BE2C (cell line): Measurements from ENCODE around the gene BDKRB1.

Source experiments
- DNase-seq: peaks from one replicate; pipeline ENCODE4 v3.0.0-alpha.2; 2020
- H3K27me3 ChIP-seq: fragments of 250-450 bp; sonication (Bioruptor Pico); 2 replicates; pipeline ENCODE4 v1.5.1; 2020; ENCODE audit warnings: mild to moderate bottlenecking
- H3K36me3 ChIP-seq: fragments of 250-450 bp; sonication (Bioruptor Pico); 2 replicates; pipeline ENCODE4 v1.5.1; 2020; ENCODE audit warnings: mild to moderate bottlenecking
- H3K4me1 ChIP-seq: fragments of 250-450 bp; sonication (Bioruptor Pico); 2 replicates; pipeline ENCODE4 v1.5.1; 2020
- H3K4me3 ChIP-seq: 2 replicates; pipeline ENCODE4 v1.5.1; 2011; ENCODE audit warnings: low read depth, low read length
- H3K9me3 ChIP-seq: fragments of 250-450 bp; sonication (Bioruptor Pico); 2 replicates; pipeline ENCODE4 v1.5.1; 2020
- TF ChIP-seq, protein P1 (sequence below): IDR thresholded peaks from 2 replicates; pipeline ENCODE4 v1.5.1; 2012; ENCODE audit warnings: mild to moderate bottlenecking, low read depth, low read length

Gene BDKRB1

DNA sequence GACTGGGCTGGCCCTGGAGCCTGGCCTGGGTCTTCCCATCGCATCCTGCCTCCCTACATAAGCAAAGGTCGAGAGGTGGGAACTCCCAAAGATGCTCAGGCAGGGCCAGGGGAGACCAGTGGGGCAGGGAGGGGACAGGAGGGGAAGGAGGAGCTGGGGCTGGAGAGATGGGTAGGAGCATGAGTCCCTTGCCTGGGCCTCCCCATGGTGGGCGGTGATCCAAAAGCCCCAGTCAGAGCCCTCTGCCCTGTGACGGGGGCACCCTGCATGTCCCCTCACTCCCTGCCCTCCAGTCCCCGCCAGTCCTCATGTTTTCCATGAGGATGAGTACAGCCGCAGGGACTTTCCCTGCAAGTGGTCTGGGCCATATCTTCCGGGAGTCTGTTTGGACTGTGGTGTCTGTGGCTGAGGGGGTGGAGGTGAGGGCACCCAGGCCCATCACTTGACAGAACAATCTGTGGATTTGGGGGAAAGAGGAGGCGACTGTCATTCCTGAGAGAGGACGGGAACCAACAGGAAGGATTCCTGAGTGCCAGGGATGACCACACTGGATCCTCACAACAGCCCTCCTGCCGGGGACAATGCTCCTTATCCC is 42.0 kb upstream of the BDKRB1 start:
- H3K9me3 ChIP-seq, result no peaks in the 10 kb centered on the region
- TF ChIP-seq, protein P1, sequence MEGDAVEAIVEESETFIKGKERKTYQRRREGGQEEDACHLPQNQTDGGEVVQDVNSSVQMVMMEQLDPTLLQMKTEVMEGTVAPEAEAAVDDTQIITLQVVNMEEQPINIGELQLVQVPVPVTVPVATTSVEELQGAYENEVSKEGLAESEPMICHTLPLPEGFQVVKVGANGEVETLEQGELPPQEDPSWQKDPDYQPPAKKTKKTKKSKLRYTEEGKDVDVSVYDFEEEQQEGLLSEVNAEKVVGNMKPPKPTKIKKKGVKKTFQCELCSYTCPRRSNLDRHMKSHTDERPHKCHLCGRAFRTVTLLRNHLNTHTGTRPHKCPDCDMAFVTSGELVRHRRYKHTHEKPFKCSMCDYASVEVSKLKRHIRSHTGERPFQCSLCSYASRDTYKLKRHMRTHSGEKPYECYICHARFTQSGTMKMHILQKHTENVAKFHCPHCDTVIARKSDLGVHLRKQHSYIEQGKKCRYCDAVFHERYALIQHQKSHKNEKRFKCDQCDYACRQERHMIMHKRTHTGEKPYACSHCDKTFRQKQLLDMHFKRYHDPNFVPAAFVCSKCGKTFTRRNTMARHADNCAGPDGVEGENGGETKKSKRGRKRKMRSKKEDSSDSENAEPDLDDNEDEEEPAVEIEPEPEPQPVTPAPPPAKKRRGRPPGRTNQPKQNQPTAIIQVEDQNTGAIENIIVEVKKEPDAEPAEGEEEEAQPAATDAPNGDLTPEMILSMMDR, result no peak
- no peak for DNase-seq
- no peaks in the 10 kb centered on the region for H3K27me3 ChIP-seq
- H3K4me3 ChIP-seq, result no peak overlapping the region
- H3K36me3 ChIP-seq, result no peaks in the 10 kb centered on the region; the same call in 1 of the 2 replicates
- peaks cover 20% of the 10 kb centered on the region for H3K4me1 ChIP-seq

GRCh38 chr14:96214793-96215192 is 41.2 kb upstream of the BDKRB1 start:
- no peak for DNase-seq
- H3K27me3 ChIP-seq, result no peaks in the 10 kb centered on the region
- TF ChIP-seq, protein P1, result no peak
- no peaks in the 10 kb centered on the region; the same call in 1 of the 2 replicates for H3K36me3 ChIP-seq
- H3K9me3 ChIP-seq, result no peaks in the 10 kb centered on the region
- no peak overlapping the region for H3K4me3 ChIP-seq
- peaks cover 20% of the 10 kb centered on the region for H3K4me1 ChIP-seq

DNA sequence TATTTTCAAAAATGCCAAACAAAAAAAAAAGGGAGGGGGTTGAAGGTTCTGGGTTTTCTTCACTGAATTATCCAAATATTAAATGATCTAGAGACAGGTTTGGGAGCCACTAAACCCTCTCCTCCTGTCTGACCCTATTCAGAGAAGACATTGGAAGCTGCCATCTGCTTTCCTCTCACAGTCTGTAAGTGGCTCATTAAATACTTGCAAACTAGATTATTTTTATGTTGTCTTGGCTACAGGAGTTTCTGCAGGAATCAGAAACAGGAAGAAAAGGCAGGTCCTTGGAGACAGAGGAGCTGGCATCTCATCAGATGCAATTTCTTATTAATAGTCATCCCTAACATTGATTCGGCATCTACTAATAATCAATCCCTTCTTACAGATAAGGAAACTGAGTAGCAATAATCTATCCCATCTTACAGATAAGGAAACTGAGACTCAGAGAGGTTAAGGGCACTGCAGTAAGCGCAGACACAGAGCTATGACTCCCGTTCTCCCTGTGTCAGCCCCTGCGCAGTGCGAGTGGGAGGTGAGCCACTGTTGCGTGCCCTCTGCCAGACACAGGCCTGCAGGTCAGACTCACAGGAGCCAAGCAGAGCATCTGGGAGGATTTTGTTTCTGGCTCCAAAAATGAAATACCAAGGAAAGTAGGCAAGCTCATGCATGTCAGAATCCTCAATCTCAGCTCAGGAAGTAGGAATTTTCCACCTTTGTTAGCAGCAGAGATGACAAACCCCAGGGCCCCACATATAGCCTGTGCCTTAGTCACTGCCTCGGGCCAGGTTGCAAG is 40.4 kb upstream of the BDKRB1 start:
- Histone ChIP-seq H3K9me3 (no peaks in the 10 kb centered on the region), H3K4me1 (peaks cover 20% of the 10 kb centered on the region), H3K4me3 (no peak overlapping the region), H3K27me3 (no peaks in the 10 kb centered on the region), H3K36me3 (no peaks in the 10 kb centered on the region; the same call in 1 of the 2 replicates)
- DNase-seq, result peak; percentile 74
- TF ChIP-seq, protein P1, result no peak

DNA sequence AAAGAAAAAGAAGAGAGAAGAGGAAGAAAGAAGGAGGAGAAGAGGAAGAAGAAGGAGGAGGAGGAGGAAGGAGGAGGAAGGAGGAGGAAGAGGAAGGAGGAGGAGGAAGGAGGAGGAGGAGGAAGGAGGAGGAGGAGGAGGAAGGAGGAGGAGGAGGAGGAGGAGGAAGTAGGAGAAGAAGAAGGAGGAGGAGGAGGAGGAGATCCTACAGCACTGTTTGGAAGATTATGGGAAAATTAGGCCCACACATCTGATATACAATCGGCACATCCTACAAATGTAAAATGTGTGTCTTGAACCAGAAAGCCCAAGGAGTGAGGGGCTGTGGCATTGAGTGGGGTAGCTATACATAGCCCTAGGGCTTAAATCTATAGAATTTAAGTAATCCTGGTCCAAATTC is 39.4 kb upstream of the BDKRB1 start:
- no peaks in the 10 kb centered on the region for H3K36me3 ChIP-seq
- no peak for DNase-seq
- H3K4me1 ChIP-seq, result peaks cover 20% of the 10 kb centered on the region
- no peak overlapping the region for H3K4me3 ChIP-seq
- no peaks in the 10 kb centered on the region for H3K9me3 ChIP-seq
- TF ChIP-seq, protein P1, result no peak
- H3K27me3 ChIP-seq, result no peaks in the 10 kb centered on the region

- H3K4me1 ChIP-seq, result peaks cover 20% of the 10 kb centered on the region
- peak; percentile 65 for DNase-seq
- H3K9me3 ChIP-seq, result no peaks in the 10 kb centered on the region
- H3K27me3 ChIP-seq, result no peaks in the 10 kb centered on the region
- TF ChIP-seq, protein P1, result no peak
- no peaks in the 10 kb centered on the region for H3K36me3 ChIP-seq
- no peak overlapping the region for H3K4me3 ChIP-seq
Measured at GRCh38 chr14:96217376-96217913, 38.6 kb upstream of the BDKRB1 start.
